ENCODE measurements around the gene CACHD1.

CACHD1 gene

DNA sequence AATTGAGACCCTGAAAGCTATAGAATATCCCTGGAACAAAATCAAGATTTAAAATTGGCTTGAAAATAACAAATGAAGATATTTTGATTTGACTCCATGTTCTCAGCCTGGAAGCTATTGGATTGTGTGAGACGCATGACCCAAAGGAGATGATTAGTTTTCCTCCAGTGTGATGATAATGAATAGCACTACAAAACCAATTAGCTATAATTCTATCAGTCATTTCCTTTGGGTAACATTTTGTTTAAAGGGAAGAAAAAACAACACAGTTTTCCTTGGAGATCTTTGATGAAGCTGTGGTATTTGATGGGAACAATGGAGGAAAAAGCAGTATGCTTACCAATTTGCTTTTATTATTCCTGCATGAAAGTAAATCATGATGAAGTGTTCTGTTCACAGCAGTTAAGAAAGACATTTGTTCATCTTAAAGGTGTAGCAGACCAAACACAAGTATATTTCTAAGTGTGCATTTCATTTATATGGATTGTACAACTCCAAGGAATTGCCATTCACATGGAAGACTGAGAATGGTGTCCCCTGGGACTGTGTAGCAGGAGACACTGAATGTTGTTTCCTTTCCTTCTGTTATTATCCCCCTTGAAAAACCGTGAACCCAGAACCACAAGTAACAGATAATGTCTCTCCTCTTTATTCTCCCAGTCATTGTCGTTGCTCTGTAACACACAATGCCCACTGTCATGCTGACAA, 111.4 kb downstream of the CACHD1 start:
- H3K9ac ChIP-seq (ENCODE audit: low read depth, low read length), result no peak overlapping the region
- no peaks in the 10 kb centered on the region for H3K4me1 ChIP-seq (ENCODE audit: control insufficient read depth, insufficient read depth, low read length)
- H3K4me2 ChIP-seq (ENCODE audit: low read length), result no peak overlapping the region
- no peaks in the 10 kb centered on the region for H3K27me3 ChIP-seq (ENCODE audit: control insufficient read depth, insufficient read depth, low read length)
- no peak overlapping the region for H3K4me3 ChIP-seq (ENCODE audit: low read length)
- H3K9me3 ChIP-seq (replicated peaks; ENCODE audit: low read length), result no peaks in the 10 kb centered on the region
- H3K36me3 ChIP-seq (ENCODE audit: insufficient read depth, low read length), result no peaks in the 10 kb centered on the region

DNA sequence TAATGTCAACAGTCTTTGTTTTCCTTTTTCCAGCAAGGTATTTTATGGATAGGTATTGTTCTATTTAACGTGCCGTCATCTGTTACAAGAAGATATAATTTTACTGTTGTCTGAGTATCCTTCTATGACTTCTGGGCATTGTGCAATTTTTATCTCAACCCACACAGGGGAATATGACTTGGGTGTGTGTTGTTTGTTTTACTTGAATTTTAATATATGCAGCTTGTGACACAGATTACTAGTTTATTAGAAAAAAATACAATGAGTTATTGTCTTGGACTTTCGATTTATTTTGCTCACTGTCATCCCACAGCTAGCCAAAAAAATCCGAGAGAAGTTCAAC, 111.9 kb downstream of the CACHD1 start:
- Histone ChIP-seq H3K27me3 (ENCODE audit: control insufficient read depth, insufficient read depth, low read length) (no peaks in the 10 kb centered on the region), H3K4me2 (ENCODE audit: low read length) (no peak overlapping the region), H3K4me1 (ENCODE audit: control insufficient read depth, insufficient read depth, low read length) (no peaks in the 10 kb centered on the region), H3K9me3 (replicated peaks; ENCODE audit: low read length) (no peaks in the 10 kb centered on the region), H3K36me3 (ENCODE audit: insufficient read depth, low read length) (no peaks in the 10 kb centered on the region), H3K9ac (ENCODE audit: low read depth, low read length) (no peak overlapping the region), H3K4me3 (ENCODE audit: low read length) (no peak overlapping the region)

- H3K36me3 ChIP-seq (ENCODE audit: insufficient read depth, low read length), result no peaks in the 10 kb centered on the region
- H3K9me3 ChIP-seq (replicated peaks; ENCODE audit: low read length), result no peaks in the 10 kb centered on the region
- H3K27me3 ChIP-seq (ENCODE audit: control insufficient read depth, insufficient read depth, low read length), result no peaks in the 10 kb centered on the region
- no peak overlapping the region for H3K4me2 ChIP-seq (ENCODE audit: low read length)
- no peaks in the 10 kb centered on the region for H3K4me1 ChIP-seq (ENCODE audit: control insufficient read depth, insufficient read depth, low read length)
- no peak overlapping the region for H3K4me3 ChIP-seq (ENCODE audit: low read length)
- H3K9ac ChIP-seq (ENCODE audit: low read depth, low read length), result no peak overlapping the region
Measured at GRCh38 chr1:64584479-64584878, 114.5 kb downstream of the CACHD1 start.

DNA sequence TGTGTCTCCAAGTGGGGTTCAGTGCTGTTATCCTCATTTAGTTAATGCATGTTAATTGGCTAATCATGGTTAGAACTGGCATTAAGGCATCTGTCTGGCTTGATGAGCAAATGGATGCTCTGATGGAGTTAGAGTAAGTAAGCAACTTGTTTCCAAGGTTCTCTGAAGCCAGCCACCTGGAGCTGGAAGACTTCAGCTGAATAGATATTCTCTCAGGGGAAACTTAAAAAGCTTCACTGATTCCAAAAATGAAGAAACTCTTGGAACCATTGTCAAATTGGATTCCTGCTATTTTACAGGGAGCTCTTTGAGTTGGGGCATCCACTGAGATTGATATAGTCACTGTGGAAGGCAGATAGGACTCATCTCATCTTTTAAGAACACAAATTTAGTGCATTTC, 118.9 kb downstream of the CACHD1 start:
- Histone ChIP-seq H3K4me2 (ENCODE audit: low read length) (no peak overlapping the region), H3K27me3 (ENCODE audit: control insufficient read depth, insufficient read depth, low read length) (no peaks in the 10 kb centered on the region), H3K4me3 (ENCODE audit: low read length) (no peak overlapping the region)

DNA sequence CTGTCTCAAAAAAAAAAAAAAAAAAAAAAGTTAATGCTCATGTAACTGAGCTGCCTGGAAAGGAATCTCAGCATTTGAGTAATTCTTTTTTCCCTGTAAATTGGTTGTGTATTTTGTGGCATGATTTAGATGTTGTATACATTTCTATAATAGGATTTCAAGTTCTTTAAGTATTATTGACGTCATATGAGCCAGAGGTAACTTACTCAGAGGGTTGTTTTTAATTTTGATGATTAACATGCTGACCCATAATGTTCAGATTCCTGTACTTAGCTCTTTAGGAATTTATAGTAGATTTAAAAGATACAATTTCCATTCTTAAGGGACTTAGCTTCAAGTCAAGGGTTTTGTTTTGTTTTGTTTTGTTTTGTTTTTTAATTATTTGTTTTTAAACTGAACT, 120.4 kb downstream of the CACHD1 start:
- Histone ChIP-seq H3K4me2 (ENCODE audit: low read length) (no peak overlapping the region), H3K9me3 (replicated peaks; ENCODE audit: low read length) (no peaks in the 10 kb centered on the region), H3K4me3 (ENCODE audit: low read length) (no peak overlapping the region), H3K27me3 (ENCODE audit: control insufficient read depth, insufficient read depth, low read length) (no peaks in the 10 kb centered on the region), H3K36me3 (ENCODE audit: insufficient read depth, low read length) (no peaks in the 10 kb centered on the region), H3K9ac (ENCODE audit: low read depth, low read length) (no peak overlapping the region), H3K4me1 (ENCODE audit: control insufficient read depth, insufficient read depth, low read length) (no peaks in the 10 kb centered on the region)

More for the DNA sequence above, 118.9 kb downstream of the CACHD1 start:
- Histone ChIP-seq H3K9me3 (replicated peaks; ENCODE audit: low read length) (no peaks in the 10 kb centered on the region), H3K36me3 (ENCODE audit: insufficient read depth, low read length) (no peaks in the 10 kb centered on the region), H3K9ac (ENCODE audit: low read depth, low read length) (no peak overlapping the region), H3K4me1 (ENCODE audit: control insufficient read depth, insufficient read depth, low read length) (no peaks in the 10 kb centered on the region)

DNA sequence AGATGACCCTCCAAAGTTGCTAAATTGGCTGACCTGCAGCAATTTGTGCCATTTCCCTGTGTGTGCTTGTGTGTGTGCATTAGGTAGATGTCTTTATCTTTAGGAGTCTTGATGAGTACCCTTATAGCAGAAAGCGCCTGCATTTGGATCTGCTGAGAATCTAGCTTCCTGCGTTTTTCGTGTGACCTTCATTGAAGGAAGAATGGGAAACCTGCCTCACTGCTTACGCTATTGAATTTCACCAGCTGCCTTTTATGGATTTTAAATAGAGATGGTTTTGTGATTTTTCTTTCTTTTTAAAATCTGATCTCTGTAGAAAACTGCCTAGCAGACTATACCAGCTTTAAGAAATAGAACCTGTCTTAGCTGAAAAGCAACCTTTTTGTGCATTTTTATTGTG, 124.5 kb downstream of the CACHD1 start:
- no peak overlapping the region for H3K4me2 ChIP-seq (ENCODE audit: low read length)
- peaks cover 5% of the 10 kb centered on the region for H3K4me1 ChIP-seq (ENCODE audit: control insufficient read depth, insufficient read depth, low read length)
- no peak overlapping the region for H3K4me3 ChIP-seq (ENCODE audit: low read length)
- no peaks in the 10 kb centered on the region for H3K9me3 ChIP-seq (replicated peaks; ENCODE audit: low read length)
- H3K27me3 ChIP-seq (ENCODE audit: control insufficient read depth, insufficient read depth, low read length), result no peaks in the 10 kb centered on the region
- H3K36me3 ChIP-seq (ENCODE audit: insufficient read depth, low read length), result no peaks in the 10 kb centered on the region
- H3K9ac ChIP-seq (ENCODE audit: low read depth, low read length), result no peak overlapping the region

GRCh38 chr1:64595871-64596515, 126.1 kb downstream of the CACHD1 start:
- no peak overlapping the region for H3K4me3 ChIP-seq (ENCODE audit: low read length)
- H3K4me2 ChIP-seq (ENCODE audit: low read length), result no peak overlapping the region
- H3K4me1 ChIP-seq (ENCODE audit: control insufficient read depth, insufficient read depth, low read length), result peaks cover 5% of the 10 kb centered on the region
- H3K9me3 ChIP-seq (replicated peaks; ENCODE audit: low read length), result no peaks in the 10 kb centered on the region
- H3K36me3 ChIP-seq (ENCODE audit: insufficient read depth, low read length), result no peaks in the 10 kb centered on the region
- H3K27me3 ChIP-seq (ENCODE audit: control insufficient read depth, insufficient read depth, low read length), result no peaks in the 10 kb centered on the region
- no peak overlapping the region for H3K9ac ChIP-seq (ENCODE audit: low read depth, low read length)

GRCh38 chr1:64597113-64597512, 127.2 kb downstream of the CACHD1 start:
- Histone ChIP-seq H3K4me2 (ENCODE audit: low read length) (no peak overlapping the region), H3K4me1 (ENCODE audit: control insufficient read depth, insufficient read depth, low read length) (peaks cover 5% of the 10 kb centered on the region), H3K4me3 (ENCODE audit: low read length) (no peak overlapping the region), H3K36me3 (ENCODE audit: insufficient read depth, low read length) (no peaks in the 10 kb centered on the region), H3K9me3 (replicated peaks; ENCODE audit: low read length) (no peaks in the 10 kb centered on the region), H3K27me3 (ENCODE audit: control insufficient read depth, insufficient read depth, low read length) (no peaks in the 10 kb centered on the region), H3K9ac (ENCODE audit: low read depth, low read length) (no peak overlapping the region)

- Histone ChIP-seq H3K4me3 (ENCODE audit: low read length) (no peak overlapping the region), H3K27me3 (ENCODE audit: control insufficient read depth, insufficient read depth, low read length) (no peaks in the 10 kb centered on the region)
Measured at GRCh38 chr1:64598100-64598571, 128.2 kb downstream of the CACHD1 start.

DNA sequence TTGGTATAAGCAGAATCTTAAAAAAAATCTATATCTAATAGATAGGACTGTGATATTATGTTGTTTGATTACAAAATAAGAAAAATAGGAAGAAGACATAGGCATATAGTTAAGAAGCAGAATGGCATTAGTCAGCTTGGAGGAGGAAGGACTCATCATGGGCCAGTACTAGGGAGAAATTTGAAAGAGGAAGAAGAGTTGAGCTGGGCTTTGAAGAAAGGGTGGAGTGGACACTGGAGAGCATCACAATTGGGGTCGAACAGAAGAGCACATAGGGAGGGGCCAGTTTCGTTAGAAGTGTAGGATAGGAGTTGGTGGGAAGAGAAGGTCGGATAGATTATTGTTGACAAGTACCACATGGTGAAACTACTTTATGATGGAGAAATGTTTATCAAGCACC, 129.3 kb downstream of the CACHD1 start:
- Histone ChIP-seq H3K9me3 (replicated peaks; ENCODE audit: low read length) (no peaks in the 10 kb centered on the region), H3K4me2 (ENCODE audit: low read length) (no peak overlapping the region), H3K4me1 (ENCODE audit: control insufficient read depth, insufficient read depth, low read length) (peaks cover 5% of the 10 kb centered on the region), H3K4me3 (ENCODE audit: low read length) (no peak overlapping the region), H3K36me3 (ENCODE audit: insufficient read depth, low read length) (no peaks in the 10 kb centered on the region), H3K27me3 (ENCODE audit: control insufficient read depth, insufficient read depth, low read length) (no peaks in the 10 kb centered on the region), H3K9ac (ENCODE audit: low read depth, low read length) (no peak overlapping the region)

More at GRCh38 chr1:64598100-64598571, 128.2 kb downstream of the CACHD1 start:
- no peaks in the 10 kb centered on the region for H3K36me3 ChIP-seq (ENCODE audit: insufficient read depth, low read length)
- peaks cover 5% of the 10 kb centered on the region for H3K4me1 ChIP-seq (ENCODE audit: control insufficient read depth, insufficient read depth, low read length)
- no peak overlapping the region for H3K4me2 ChIP-seq (ENCODE audit: low read length)
- no peak overlapping the region for H3K9ac ChIP-seq (ENCODE audit: low read depth, low read length)
- no peaks in the 10 kb centered on the region for H3K9me3 ChIP-seq (replicated peaks; ENCODE audit: low read length)

GRCh38 chr1:64601207-64601606, 131.3 kb downstream of the CACHD1 start:
- peaks cover 5% of the 10 kb centered on the region for H3K4me1 ChIP-seq (ENCODE audit: control insufficient read depth, insufficient read depth, low read length)

More at GRCh38 chr1:64601207-64601606, 131.3 kb downstream of the CACHD1 start:
- Histone ChIP-seq H3K4me2 (ENCODE audit: low read length) (no peak overlapping the region), H3K27me3 (ENCODE audit: control insufficient read depth, insufficient read depth, low read length) (no peaks in the 10 kb centered on the region), H3K9me3 (replicated peaks; ENCODE audit: low read length) (no peaks in the 10 kb centered on the region), H3K4me3 (ENCODE audit: low read length) (no peak overlapping the region), H3K36me3 (ENCODE audit: insufficient read depth, low read length) (no peaks in the 10 kb centered on the region), H3K9ac (ENCODE audit: low read depth, low read length) (no peak overlapping the region)

Data from skeletal muscle satellite cell (primary cell).